Ovary (tissue), 3 donors: Measurements from ENCODE around the gene CYB5R4.

Experiments used
- POLR2A ChIP-seq: fragments of 450-650 bp; IDR thresholded peaks from one replicate; pipeline ENCODE4 v1.6.1; 2017; ENCODE audit warnings: antibody characterized with exemption, mild to moderate bottlenecking, moderate library complexity
- TF ChIP-seq, protein P1 (sequence below), 3 donors: fragments of 450-650 bp in 2 of 3; fragments of 200-600 bp in 1 of 3; IDR thresholded peaks; one replicate each; pipeline versions ENCODE4 v1.5.1 to v1.8.0; 2016 to 2022; ENCODE audit warnings: antibody characterized with exemption in 3 of 3, mild to moderate bottlenecking in 1 of 3
- donor health status: DM: no; HTN: no; CAD: no.

DNA sequence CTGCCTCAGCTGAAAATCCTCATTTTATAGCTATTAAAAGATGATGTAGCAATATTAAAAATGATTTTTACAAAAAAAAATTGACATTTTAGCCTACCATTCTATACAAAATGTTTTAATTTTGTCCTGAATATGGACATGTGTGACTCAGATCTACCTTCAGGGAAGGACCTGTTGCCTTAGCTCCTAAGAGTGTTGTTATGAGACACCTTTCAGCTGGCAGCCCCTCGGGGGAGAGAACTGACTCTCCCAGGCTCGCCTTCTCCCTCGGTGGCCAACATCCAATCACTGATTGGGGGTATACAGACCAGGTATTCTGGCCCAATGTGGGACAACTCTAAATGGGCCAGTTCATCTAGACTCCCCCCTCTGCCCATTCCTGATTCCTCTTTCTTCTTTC, 141.6 kb downstream of the CYB5R4 start:
- TF ChIP-seq, protein P1, sequence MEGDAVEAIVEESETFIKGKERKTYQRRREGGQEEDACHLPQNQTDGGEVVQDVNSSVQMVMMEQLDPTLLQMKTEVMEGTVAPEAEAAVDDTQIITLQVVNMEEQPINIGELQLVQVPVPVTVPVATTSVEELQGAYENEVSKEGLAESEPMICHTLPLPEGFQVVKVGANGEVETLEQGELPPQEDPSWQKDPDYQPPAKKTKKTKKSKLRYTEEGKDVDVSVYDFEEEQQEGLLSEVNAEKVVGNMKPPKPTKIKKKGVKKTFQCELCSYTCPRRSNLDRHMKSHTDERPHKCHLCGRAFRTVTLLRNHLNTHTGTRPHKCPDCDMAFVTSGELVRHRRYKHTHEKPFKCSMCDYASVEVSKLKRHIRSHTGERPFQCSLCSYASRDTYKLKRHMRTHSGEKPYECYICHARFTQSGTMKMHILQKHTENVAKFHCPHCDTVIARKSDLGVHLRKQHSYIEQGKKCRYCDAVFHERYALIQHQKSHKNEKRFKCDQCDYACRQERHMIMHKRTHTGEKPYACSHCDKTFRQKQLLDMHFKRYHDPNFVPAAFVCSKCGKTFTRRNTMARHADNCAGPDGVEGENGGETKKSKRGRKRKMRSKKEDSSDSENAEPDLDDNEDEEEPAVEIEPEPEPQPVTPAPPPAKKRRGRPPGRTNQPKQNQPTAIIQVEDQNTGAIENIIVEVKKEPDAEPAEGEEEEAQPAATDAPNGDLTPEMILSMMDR (IDR thresholded peaks at IDR 0.05): no peak
- TF ChIP-seq POLR2A: no peak
